GM19043 (cell line): ENCODE results near the gene GBP5.
"Not testable (repeated sequence)": the region's sequence is repeated elsewhere in the genome, so short reads cannot be mapped to it uniquely, and the experiment has no call there.

ENCODE experiments used
- ATAC-seq: cut with Tn5 transposase; IDR thresholded peaks from one replicate; pipeline ENCODE4 v1.9.1; 2021; ENCODE audit warnings: low read depth; ENCODE audit not compliant: unreplicated experiment

GBP5 gene

DNA sequence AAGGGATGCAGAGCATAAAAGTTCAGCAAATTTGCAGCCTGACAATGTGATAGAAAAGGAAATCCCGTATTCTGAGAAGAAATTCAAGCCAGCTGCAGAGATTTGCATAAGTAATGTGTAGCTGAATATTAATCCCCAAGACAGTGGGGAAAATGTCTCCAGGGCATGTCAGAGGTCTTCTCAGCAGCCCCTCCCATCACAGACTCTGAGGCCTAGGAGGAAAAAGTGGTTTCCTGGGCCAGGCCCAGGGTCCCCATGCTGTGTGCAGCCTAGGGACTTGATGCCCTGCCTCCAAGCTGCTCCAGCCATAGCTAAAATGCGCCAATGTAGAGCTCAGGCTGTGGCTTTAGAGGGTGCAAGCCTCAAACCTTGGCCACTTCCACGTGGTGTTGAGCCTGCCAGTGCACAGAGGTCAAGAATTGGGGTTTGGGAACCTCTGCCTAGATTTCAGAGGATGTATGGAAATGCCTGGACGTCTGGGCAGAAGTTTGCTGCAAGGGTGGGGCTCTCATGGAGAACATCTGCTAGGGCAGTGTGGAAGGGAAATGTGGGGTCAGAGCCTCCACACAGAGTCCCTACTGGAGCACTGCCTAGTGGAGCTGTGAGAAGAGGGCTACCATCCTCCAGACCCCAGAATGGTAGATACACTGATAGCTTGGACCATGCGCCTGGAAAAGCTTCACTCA lies 11.6 kb upstream of the GBP5 start:
- not testable (repeated sequence) for ATAC-seq

DNA sequence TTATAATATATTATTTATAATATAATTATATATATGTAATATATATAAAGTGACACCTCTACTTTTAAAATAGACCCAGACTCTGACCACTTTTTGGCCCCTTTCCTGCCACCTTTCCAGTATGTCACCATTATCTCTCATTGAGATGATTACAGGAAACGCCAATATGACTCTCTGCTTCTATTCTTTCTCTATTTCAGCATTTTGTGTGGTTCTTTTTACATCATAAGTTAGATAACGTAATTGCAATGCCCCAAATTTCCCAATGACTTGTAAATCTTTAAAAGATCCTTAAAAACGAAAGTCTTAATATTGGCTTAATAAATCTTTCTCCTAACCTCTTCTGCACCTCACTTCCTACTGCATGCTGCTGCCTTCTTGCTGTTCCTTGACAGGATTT lies 8.1 kb upstream of the GBP5 start:
- ATAC-seq: no peak

- ATAC-seq: no peak
These were observed 6.4 kb upstream of the GBP5 start for GRCh38 chr1:89279011-89279466.

DNA sequence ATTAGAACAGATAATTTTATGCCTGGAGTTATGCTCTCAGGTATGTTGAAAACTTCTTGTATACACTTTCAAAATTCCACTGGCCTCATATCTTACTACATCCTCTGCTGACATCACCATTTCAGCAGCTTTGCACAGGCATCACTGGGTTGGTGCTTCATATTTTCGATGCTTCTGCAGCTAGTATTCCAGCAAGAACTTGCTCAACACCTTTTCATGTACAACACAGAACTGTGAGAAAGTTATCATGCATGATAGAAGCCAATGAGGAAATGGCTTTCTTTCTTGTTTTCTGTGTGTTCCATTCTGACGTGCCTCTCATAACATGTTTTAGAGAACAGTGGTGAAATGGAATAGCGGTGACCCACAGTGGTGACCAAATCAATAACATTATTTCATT lies 5.1 kb upstream of the GBP5 start:
- ATAC-seq: no peak

DNA sequence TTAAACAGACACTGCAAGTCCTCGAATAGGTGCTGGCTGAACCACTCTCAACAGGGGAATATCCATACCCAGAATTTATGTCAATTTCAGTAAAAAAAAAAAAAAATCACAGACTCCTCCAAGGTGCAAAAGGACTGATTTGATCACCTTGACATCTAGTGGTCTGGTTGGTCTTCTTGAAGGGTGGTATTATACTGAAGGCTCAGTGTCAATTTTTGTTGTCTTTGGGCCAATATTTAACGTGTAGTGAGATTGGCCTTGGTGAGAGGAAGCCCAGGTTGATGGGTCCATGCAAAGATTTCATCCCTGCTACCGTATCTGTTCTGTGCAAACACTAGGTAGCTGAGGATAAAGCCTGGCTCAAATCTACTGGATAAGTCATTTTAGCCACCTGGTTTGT lies 4.0 kb upstream of the GBP5 start:
- no peak for ATAC-seq

GRCh38 chr1:89274411-89274857 lies 1.8 kb upstream of the GBP5 start:
- no peak for ATAC-seq

GRCh38 chr1:89273324-89273778 lies 691 bp upstream of the GBP5 start:
- no peak for ATAC-seq

- no peak for ATAC-seq
These were observed 1.2 kb downstream of the GBP5 start for GRCh38 chr1:89271341-89272015.

DNA sequence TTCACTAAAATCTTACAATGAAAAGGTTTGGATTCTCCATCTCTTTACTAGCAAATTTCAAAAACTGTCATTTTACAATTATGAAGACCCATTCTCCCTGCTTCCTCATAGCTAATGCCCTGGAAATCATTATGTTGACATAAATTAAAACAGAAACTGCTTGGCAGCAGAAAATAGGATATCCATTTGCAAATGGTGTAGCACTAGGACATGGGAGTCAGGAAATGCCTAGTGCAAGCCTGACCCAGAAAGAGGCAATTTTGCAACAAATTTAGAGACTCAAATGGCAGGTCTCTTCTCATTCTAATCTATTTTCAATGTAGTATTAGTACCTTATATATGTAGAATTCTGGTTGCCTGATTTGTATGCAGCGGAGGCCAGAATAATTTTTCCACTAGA lies 2.2 kb downstream of the GBP5 start:
- ATAC-seq: no peak

DNA sequence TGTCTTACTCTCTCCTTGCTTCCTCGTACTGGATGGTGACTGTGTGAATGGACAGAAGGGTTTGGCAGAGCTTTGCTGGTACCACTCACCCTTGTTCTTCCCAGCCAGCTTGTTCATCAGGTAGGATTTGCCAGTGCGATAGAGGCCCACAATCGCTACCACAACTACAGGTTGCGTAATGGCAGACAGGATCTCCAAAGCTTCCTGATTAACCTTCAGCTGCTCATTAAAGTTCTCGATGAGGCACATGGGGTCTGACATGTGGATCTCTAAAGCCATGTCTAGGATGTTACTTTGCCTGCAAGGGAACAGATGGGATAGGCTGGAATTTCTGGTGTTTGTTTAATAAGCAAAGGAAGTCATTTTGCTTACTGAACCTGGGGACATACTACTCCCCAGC lies 3.4 kb downstream of the GBP5 start:
- no peak for ATAC-seq

DNA sequence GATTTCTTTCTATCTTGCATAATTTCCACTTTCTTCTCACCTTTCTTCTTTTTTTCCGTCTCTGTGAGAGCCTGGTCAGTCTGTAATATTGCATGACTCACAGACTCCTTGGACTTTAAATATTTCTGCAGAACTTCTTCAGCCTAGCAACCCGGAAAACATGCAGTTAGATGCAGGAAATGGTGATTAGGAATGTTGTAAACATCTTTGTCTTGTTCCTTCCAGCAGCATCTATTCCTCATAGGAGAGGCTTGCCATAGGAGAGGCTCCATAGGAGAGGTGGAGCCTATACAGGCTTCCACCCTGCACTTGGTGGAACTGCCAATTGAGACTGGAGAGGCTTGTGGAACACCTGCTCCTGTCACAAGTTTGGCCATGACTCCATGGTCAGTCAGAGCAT lies 10.0 kb downstream of the GBP5 start:
- ATAC-seq: no peak

GRCh38 chr1:89261926-89262515 lies 10.6 kb downstream of the GBP5 start:
- no peak for ATAC-seq

GRCh38 chr1:89260566-89261255 lies 11.9 kb downstream of the GBP5 start:
- no peak for ATAC-seq

DNA sequence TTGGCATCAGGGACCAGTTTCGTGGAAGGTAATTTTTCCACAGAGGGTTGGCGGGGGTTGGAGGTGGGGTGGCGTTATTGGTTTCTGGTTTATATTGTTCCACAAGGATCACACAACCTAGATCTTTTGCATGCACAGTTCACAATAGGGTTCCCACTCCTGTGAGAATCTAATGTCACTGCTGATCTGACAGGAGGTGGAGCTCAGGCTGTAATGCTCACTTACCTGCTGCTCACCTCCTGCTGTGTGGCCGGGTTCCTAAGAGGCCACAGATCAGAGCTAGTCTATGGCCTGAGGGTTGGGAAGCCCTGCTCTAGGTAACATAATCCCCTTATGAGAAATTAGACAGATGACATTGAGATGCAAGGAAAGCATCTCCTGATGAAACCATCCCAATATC lies 12.6 kb downstream of the GBP5 start:
- no peak for ATAC-seq

GRCh38 chr1:89259283-89259971 lies 13.2 kb downstream of the GBP5 start:
- ATAC-seq: no peak

DNA sequence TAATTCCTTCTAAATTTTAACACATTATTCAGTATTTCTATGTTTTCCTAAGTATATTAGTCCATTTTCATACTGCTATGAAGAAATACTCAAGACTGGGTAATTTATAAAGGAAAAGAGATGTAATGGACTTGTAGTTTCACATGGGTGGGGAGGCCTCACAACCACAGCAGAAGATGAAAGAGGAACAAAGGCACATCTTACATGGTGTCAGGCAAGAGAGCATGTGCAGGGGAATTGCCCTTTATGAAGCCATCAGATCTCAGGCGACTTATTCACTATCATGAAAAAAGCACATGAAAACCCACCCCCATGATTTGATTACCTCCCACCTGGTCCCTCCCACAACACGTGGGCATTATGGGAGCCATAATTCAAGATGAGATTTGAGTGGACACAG lies 15.6 kb downstream of the GBP5 start:
- no peak for ATAC-seq

- not testable (repeated sequence) for ATAC-seq
These were observed 17.1 kb downstream of the GBP5 start for GRCh38 chr1:89255581-89255980.

GRCh38 chr1:89254658-89255287 lies 17.9 kb downstream of the GBP5 start:
- ATAC-seq: no peak

DNA sequence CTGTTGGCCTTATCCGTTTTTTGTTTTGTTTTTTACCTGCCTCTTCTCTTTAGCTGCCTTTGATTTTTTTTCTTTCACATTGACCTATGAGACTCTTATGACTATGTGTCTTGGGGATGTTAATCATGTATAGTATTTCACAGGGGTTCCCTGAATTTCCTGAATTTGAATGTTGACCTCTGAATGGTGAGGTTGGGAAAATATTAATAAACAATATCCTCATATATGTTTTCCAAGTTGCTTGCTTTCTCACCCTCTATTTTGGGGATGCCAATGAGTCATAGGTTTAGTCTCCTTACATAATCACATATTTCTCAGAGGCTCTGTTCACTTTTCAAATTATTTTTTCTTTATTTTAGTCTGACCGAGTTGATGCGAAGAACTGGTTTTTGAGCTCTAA lies 29.6 kb downstream of the GBP5 start:
- ATAC-seq: no peak
